Loucy (cell line): ENCODE measurements around the gene CENPB.

Source experiments
- CTCF ChIP-seq: fragments of 200-600 bp; sonication (generic); conservative IDR thresholded peaks from 2 replicates; pipeline ENCODE4 v1.5.1; 2014; ENCODE audit warnings: mild to moderate bottlenecking, antibody characterized with exemption, low read length
- EZH2phosphoT487 ChIP-seq: fragments of 200-600 bp; IDR thresholded peaks from 2 replicates; pipeline ENCODE4 v1.6.1; 2018; ENCODE audit warnings: antibody characterized with exemption, mild to moderate bottlenecking, moderate library complexity, borderline replicate concordance

- TF ChIP-seq CTCF (no peak), EZH2phosphoT487 (no peak)
Measured at GRCh38 chr20:3804254-3804751, 17.8 kb upstream of the CENPB start.
